ENCODE data around the gene GPX3.

GPX3 gene

GRCh38 chr5:151030056-151030336 lies 9.6 kb downstream of the GPX3 start:
- no peak overlapping the region for H3K4me3 ChIP-seq (ENCODE audit: low read depth, low read length)
- in situ Hi-C loops (cut with HindIII; ENCODE audit: low pct_ligation_motif_present, low sequenced_read_pairs) = no loop called here
- DNase-seq = no peak
- peaks cover 52% of the 10 kb centered on the region for H3K36me3 ChIP-seq (replicated peaks)
- no peaks in the 10 kb centered on the region for H3K27me3 ChIP-seq (replicated peaks)
- no peak overlapping the region for H3K27ac ChIP-seq
- TF ChIP-seq CTCF (IDR thresholded peaks at IDR 0.05; ENCODE audit: low read depth, low read length, missing control alignments) = no peak

GRCh38 chr5:151030379-151030778 lies 10.0 kb downstream of the GPX3 start:
- H3K27me3 ChIP-seq (replicated peaks) = no peaks in the 10 kb centered on the region
- no peak overlapping the region for H3K4me3 ChIP-seq (ENCODE audit: low read depth, low read length)
- H3K27ac ChIP-seq = no peak overlapping the region
- in situ Hi-C loops (cut with HindIII; ENCODE audit: low pct_ligation_motif_present, low sequenced_read_pairs) = no loop called here
- DNase-seq = no peak
- TF ChIP-seq CTCF (IDR thresholded peaks at IDR 0.05; ENCODE audit: low read depth, low read length, missing control alignments) = no peak
- peaks cover 56% of the 10 kb centered on the region for H3K36me3 ChIP-seq (replicated peaks)

GRCh38 chr5:151031554-151031953 lies 11.2 kb downstream of the GPX3 start:
- no peak for TF ChIP-seq CTCF (IDR thresholded peaks at IDR 0.05; ENCODE audit: low read depth, low read length, missing control alignments)
- Histone ChIP-seq H3K4me3 (ENCODE audit: low read depth, low read length) (no peak overlapping the region), H3K27me3 (replicated peaks) (no peaks in the 10 kb centered on the region), H3K27ac (no peak overlapping the region), H3K36me3 (replicated peaks) (peaks cover 66% of the 10 kb centered on the region)
- in situ Hi-C loops (cut with HindIII; ENCODE audit: low pct_ligation_motif_present, low sequenced_read_pairs) = no loop called here
- DNase-seq = no peak

GRCh38 chr5:151033217-151033934 lies 13.0 kb downstream of the GPX3 start:
- DNase-seq = no peak
- no peak overlapping the region for H3K4me3 ChIP-seq (ENCODE audit: low read depth, low read length)
- no peaks in the 10 kb centered on the region for H3K27me3 ChIP-seq (replicated peaks)
- no peak overlapping the region for H3K27ac ChIP-seq
- in situ Hi-C loops (cut with HindIII; ENCODE audit: low pct_ligation_motif_present, low sequenced_read_pairs) = no loop called here
- H3K36me3 ChIP-seq (replicated peaks) = peaks cover 80% of the 10 kb centered on the region
- TF ChIP-seq CTCF (IDR thresholded peaks at IDR 0.05; ENCODE audit: low read depth, low read length, missing control alignments) = no peak

- in situ Hi-C loops (cut with HindIII; ENCODE audit: low pct_ligation_motif_present, low sequenced_read_pairs) = no loop called here
- Histone ChIP-seq H3K4me3 (ENCODE audit: low read depth, low read length) (no peak overlapping the region), H3K27ac (no peak overlapping the region), H3K27me3 (replicated peaks) (no peaks in the 10 kb centered on the region), H3K36me3 (replicated peaks) (peaks cover 82% of the 10 kb centered on the region)
- no peak for DNase-seq
- TF ChIP-seq CTCF (IDR thresholded peaks at IDR 0.05; ENCODE audit: low read depth, low read length, missing control alignments) = no peak
These were observed 14.3 kb downstream of the GPX3 start for GRCh38 chr5:151034422-151035379.

All from brain microvascular endothelial cell (primary cell).